Liver (tissue), 4 donors: ENCODE data around the gene IL6. TPM values are rescaled to one million over a fixed set of nuclear protein-coding genes. Genes with fewer than 3 reads are reported as not detected.

Source experiments
- polyA plus RNA-seq, 2 donors: library from polyadenylated mRNA; stranded (reverse) in 1 of 2; unstranded in 1 of 2; fragments of 200-250 nt in 1 of 2; fragments of >200 nt in 1 of 2; fragmentation: Nextera tagmentation in 1 of 2; extraction: Ambion mirVana in 1 of 2; gene quantifications; one replicate each; pipeline versions ENCODE4 v1.2.1 to v1.2.3, GENCODE V29; 2013 to 2015
- total RNA-seq, 2 donors: library from RNA; depleted of rRNA; stranded (reverse); fragments of >200 nt; gene quantifications; one replicate each; pipeline ENCODE4 v1.2.3, GENCODE V29; 2014
- donor health status: healthy.
- donor health status: healthy.
- donor health status: healthy.

The IL6 gene
- total and polyA plus RNA-seq, 4 donors: 0.17 TPM; not detected in 3

Other genes with a start within 250 kb of the IL6 start
- under 1 TPM; 0.08 to 0.28 TPM for gene STEAP1B, start 227.0 kb upstream of the IL6 start, total RNA-seq
- gene STEAP1B, start 227.0 kb upstream of the IL6 start, polyA plus RNA-seq: under 1 TPM in 1 of 2 donors, not detected in 1; 0.06 TPM
- 10 to 100 TPM; 39.2 to 73.7 TPM for gene TOMM7, start 95.6 kb downstream of the IL6 start, total RNA-seq
- 100 to 1,000 TPM; 200 to 271 TPM for gene TOMM7, start 95.6 kb downstream of the IL6 start, polyA plus RNA-seq